ENCODE data around the gene LYPD8.
"Not testable (repeated sequence)": the region's sequence is repeated elsewhere in the genome, so short reads cannot be mapped to it uniquely, and the experiment has no call there.

The LYPD8 gene, protein sequence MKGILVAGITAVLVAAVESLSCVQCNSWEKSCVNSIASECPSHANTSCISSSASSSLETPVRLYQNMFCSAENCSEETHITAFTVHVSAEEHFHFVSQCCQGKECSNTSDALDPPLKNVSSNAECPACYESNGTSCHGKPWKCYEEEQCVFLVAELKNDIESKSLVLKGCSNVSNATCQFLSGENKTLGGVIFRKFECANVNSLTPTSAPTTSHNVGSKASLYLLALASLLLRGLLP

DNA sequence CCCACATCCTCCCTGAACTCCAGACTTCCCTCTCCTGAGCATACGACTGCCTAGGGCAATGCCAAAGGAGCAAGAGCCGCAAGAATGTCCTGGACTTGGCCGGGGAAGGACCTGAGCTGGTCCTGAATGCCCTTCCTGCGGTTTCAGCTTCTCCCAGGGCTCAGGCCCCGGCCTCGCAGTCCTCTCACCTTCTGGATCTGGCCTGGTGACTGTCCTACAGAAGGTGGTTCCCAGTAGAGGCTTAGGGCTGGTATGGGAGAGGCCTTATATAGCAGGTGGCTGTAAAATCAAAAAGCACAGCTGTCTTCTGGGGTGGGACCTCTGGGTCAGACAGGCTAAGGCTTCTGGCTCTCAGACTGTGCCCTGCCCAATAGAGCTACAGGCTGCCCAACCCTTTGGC lies at the start of gene LYPD8:
Gene LYPD8 (minus strand): TSS at position 243 of the 400 bp plus-strand sequence. CDS start 4,678 bp downstream, outside the sequence.
- no peak for DNase-seq (ENCODE audit: low spot score)

DNA sequence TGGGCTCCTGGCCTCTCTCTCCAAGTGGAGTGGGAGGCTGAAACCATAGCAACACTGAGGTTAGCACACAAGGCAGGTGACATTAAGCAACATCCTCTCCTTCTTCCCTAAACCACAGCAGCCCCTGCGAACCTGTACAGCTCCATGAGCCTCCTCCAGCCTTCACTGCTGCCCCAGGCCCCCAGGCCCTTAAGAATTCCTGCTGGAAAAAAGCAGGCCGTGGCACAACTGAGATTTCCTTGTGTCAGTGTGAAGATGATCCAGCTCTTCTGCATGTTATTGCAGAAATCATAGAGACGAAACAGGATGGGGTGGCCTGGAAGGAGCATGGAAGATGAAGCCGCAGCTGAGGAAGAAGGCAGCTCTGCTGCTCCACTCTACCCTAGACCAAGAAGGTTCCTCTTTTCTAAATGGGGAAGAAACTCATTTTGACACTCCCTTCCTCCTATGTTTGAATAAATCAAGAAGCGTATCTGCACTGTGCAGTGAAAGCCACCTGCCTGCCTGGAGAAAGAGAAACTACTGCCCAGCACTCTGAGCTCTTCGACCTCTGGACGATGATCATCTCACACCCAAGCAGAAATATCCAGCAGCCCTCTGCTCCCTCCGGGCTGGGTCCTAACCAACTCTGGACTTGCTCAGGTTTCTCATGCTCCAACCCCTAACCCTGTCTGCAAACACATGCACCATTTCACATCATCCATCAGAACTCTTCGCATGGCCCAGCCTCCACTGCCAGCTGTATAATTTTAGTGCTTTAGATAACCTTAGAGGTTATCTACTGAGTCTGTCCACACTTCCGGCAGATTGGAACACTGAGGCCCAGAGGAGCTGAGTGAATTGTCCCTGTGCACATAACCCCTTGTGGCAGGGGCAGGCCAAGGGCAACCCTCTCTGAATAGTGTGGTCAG lies 49.5 kb upstream of the LYPD8 start:
- DNase-seq (ENCODE audit: low spot score): no peak

GRCh38 chr1:248803501-248803900 lies 47.9 kb upstream of the LYPD8 start:
- not testable (repeated sequence) for DNase-seq (ENCODE audit: low spot score)

- DNase-seq (ENCODE audit: low spot score): no peak
These were observed 46.9 kb upstream of the LYPD8 start for GRCh38 chr1:248802454-248802853.

GRCh38 chr1:248800459-248800858 lies 44.9 kb upstream of the LYPD8 start:
- DNase-seq (ENCODE audit: low spot score): no peak

DNA sequence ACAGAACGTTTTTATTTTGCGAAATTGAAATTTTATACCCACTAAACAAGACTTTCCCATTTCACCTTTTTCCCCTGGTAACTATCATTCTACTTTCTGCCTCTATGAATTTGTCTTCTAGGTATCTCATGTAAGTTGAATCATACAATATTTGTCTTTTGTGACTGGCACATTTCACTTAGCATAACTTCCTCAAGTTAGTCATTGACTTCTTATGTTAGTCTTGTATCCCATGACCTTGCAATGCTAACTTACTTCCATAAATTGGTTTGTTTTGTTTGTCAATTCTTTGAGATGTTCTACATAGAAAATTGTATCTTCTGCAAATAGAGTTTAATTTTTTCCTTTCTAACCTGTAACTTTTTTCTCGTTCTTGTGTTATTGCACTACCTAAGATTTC lies 43.2 kb upstream of the LYPD8 start:
- DNase-seq (ENCODE audit: low spot score): no peak

GRCh38 chr1:248794663-248795062 lies 39.1 kb upstream of the LYPD8 start:
- not testable (repeated sequence) for DNase-seq (ENCODE audit: low spot score)

GRCh38 chr1:248793592-248793991 lies 38.0 kb upstream of the LYPD8 start:
- DNase-seq (ENCODE audit: low spot score): no peak

GRCh38 chr1:248792342-248792741 lies 36.8 kb upstream of the LYPD8 start:
- no peak for DNase-seq (ENCODE audit: low spot score)

GRCh38 chr1:248791010-248791409 lies 35.5 kb upstream of the LYPD8 start:
- no peak for DNase-seq (ENCODE audit: low spot score)

- no peak for DNase-seq (ENCODE audit: low spot score)
These were observed 34.9 kb upstream of the LYPD8 start for GRCh38 chr1:248790456-248790855.

DNA sequence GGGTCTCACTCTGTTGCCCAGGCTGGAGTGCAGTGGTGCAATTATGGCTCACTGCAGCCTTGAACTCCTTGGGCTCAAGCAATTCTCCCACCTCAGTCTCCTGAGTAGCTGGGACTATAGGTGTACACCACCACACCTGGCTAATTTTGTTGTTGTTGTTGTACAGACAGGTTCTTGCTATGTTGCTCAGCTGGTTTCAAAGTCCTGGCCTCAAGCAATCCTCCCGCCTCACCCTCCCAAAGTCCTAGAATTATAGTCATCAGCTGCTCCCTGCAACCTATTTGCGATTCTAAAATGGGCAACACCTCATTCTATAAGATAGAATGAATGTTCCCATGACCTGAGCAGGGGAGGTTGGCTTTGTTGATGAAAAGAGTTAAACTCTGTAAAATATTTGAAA lies 33.8 kb upstream of the LYPD8 start:
- DNase-seq (ENCODE audit: low spot score): not testable (repeated sequence)

DNA sequence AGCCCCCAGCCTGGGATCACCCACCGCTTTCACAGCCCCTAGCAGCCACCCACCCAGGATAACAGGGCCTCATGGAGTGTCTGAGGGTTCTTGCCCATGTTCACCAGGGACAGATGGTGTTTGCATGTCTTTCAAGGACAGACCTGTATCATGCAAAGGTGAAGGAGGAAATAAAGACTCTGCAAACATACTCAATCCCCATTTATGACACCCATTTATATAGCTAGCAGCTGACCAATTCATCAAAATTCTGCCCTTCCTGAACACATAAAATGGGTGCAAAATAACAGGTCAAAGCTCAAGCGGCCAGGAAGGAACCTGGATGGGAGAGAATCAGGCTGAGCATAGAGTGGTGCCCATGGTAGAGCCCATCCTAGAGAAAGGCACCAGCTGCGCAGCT lies 32.8 kb upstream of the LYPD8 start:
- no peak for DNase-seq (ENCODE audit: low spot score)

DNA sequence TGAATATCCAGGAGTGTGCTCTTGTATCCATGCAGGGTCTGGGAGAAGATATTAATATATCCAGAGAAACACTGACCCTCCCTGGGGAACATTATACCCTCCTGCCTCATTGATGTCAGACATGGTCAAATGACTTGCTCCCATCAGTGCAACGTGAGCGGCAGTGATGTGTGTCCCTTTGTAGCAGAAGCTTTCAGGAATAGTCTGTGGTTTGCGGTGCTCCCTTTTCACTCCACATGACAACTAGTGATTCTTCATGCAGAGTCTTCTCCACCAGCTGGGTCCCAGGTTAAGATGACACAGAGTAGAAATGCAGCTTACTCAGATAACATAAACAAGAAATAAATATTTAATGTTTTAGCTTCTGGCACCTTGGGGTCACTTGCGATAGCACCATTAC lies 31.9 kb upstream of the LYPD8 start:
- DNase-seq (ENCODE audit: low spot score): no peak

DNA sequence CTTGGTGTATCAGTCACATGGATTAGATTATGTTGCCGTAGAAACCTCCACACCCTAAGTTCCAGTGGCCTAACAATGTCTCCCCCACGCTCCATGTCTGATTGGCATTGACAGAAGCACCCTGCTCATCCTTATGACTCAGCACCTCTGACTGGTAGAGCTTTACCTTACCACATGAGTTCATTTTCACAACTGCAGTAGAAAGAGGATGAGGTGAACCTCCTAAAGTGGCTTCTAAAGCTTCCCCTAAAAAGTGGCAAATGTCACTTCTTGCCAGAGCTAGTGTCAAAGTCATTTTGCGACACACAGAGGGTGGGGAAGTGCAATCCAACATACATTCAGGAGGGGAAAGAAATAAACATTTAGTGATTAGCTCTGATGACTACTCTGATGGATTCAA lies 30.6 kb upstream of the LYPD8 start:
- no peak for DNase-seq (ENCODE audit: low spot score)

DNA sequence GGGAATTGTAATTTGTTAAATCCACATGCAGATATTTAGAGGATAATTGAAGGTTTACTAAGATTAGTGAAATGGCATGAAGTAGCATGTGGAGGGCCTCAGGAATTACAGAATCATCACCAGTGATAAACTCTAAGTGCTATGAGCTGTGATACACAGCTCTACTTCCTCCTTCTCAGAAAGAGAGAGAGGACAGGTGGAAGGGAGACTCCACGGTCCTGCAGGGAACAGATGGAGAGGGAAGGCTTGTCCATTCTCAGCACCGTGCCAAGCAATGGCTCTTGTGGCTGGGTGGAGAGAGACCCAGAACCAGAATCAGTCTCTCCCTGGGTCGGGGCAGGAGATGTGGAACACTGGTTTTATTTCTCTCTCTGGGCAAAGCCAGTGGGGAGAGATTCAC lies 27.8 kb upstream of the LYPD8 start:
- no peak for DNase-seq (ENCODE audit: low spot score)

DNA sequence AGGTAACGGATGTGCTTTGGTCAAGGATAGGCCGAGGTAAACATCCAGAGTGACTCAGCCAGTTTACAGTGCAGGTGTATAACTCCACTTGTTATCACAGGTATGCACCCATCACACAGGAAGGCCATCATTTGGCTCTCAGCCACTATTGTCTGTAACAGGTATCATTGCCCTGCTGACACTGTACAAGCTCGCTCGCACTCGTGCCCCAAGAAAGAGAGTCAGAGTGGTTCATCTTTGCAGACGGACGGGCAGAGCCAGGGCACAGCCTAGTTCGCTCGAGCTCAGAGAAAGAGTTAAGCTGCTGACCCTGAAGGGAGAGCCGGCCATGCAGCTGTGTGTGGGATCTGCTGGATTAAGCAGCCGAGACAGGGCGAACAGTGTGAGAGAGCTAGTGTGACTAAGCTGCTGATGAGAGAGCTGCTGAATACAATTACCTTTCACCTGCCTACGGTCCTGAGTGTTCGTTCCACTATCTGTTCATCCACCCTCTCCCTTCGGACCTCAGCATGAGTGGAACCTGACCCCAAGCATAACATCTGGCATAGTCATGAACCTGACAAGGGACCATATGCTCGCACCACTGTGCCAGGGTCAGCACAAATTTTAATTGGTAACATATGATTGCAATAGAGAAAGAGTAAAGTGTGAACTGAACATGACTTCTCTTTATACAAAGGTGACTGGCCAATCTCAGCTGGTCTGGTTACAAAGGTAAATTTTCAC lies 27.0 kb upstream of the LYPD8 start:
- DNase-seq (ENCODE audit: low spot score): no peak

DNA sequence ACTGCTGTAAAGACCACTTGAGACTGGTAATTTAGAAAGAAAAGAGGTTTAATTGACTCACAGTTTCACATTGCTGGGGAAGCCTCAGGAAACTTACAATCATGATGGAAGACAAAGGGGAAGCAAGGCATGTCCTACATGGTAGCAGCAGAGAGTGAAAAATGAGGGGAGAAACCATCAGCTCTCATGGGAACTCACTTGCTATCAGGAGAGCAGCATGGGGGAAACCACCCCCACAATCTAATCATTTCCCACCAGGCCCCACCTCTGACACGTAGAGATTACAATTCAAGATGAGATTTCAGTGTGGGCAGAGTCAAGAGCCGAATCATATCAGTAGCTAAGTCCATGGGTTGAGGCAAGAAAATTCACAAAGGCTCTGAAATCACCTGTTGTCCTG lies 23.8 kb upstream of the LYPD8 start:
- no peak for DNase-seq (ENCODE audit: low spot score)

DNA sequence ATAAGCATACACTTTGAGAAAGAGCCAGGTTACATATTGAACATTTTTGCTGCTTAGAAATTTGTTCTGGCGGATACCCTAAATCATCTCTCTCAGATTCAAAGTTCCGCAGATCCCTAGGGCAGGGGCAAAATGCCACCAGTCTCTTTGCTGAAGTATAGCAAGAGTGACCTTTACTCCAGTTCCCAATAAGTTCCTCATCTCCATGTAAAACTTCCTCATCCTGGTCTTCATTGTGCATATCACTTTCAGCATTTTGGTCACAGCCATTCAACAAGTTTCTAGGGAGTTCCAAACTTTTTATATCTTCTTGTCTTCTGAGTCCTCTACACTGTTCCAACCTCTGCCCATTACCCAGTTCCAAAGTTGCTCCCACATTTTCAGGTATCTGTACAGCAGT lies 23.3 kb upstream of the LYPD8 start:
- no peak for DNase-seq (ENCODE audit: low spot score)

DNA sequence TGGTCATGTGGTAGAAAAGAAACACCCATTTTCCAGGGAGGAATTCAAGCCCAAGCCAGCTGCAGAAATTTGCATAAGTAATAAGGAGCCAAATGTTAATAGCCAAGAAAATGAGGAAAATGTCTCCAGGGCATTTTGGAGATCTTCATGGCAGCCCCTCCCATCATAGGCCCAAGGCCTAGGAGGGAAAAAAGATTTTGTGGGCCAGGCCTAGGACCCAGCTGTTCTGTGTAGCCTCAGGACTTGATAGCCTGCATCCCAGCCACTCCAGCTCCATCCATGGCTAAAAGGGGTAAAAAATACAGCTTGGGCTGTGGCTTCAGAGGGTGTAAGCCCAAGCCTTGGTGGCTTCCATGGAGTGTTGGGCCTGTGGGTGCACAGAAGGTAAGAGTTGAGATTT lies 21.4 kb upstream of the LYPD8 start:
- no peak for DNase-seq (ENCODE audit: low spot score)

DNA sequence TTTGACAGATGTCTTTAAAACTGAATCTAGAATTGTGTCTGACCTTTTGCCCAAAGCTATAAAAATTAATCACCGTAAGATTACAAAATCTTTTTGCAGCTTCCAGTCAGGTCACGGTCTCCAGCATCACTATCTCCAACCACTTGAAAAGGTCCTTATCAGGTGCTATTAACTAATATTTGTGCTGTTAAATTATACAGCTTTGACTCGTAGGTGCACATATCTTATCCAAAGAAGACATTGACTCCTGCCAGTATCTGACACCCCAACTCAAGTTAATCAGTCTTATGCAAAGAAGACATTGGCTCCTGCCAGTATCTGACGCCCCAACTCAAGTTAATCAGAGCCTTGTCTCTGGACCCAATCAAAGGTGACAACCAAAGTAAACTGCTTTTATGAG lies 19.9 kb upstream of the LYPD8 start:
- DNase-seq (ENCODE audit: low spot score): no peak

GRCh38 chr1:248759644-248760043 lies 4.1 kb upstream of the LYPD8 start:
- no peak for DNase-seq (ENCODE audit: low spot score)

- no peak for DNase-seq (ENCODE audit: low spot score)
These were observed 2.8 kb upstream of the LYPD8 start for GRCh38 chr1:248758352-248758751.

Measured in hepatic stellate cell (primary cell).